ENCODE measurements around the gene GRM1. TPM values are rescaled to one million over a fixed set of nuclear protein-coding genes. Genes with fewer than 3 reads are reported as not detected.

Gene GRM1
- total and polyA plus RNA-seq, 2 donors (not counting 3 experiments of a cell fraction or from before 2014, with no cell fraction given) = 0.07 TPM; not detected in 1

GRCh38 chr6:146189131-146189530 is 160.3 kb downstream of the GRM1 start:
- H3K4me1 ChIP-seq (ENCODE audit: control insufficient read depth, extremely low read depth, insufficient read depth, low read length) = no peaks in the 10 kb centered on the region
- FAIRE-seq (no peak), DNase-seq (ENCODE audit: low read depth, low spot score) (no peak)
- BruUV-seq (replicated peaks) = no TSS peak
- H3K9me1 ChIP-seq (replicated peaks; ENCODE audit: control insufficient read depth, extremely low read depth, insufficient read depth, low read length) = no peaks in the 10 kb centered on the region
- H3K4me3 ChIP-seq (replicated peaks in 1 of 3; ENCODE audit: insufficient read depth in 1 of 3, low read depth in 1 of 3, low read length in 3 of 3) = no peak overlapping the region
- TF ChIP-seq POLR2A (IDR thresholded peaks at IDR 0.05; ENCODE audit: low read depth, low read length) (no peak), MYC (IDR thresholded peaks at IDR 0.05; ENCODE audit: low read depth, low read length) (no peak), GATA2 (IDR thresholded peaks at IDR 0.05; ENCODE audit: insufficient read depth, insufficient read length, low read depth, low read length) (no peak), CTCF (IDR thresholded peaks at IDR 0.05; ENCODE audit: extremely low read depth in 1 of 2, insufficient read depth in 1 of 2, low read depth in 1 of 2, low read length in 2 of 2) (no peak), POLR2AphosphoS5 (IDR thresholded peaks at IDR 0.05; ENCODE audit: insufficient read depth, low read depth, low read length) (no peak), EZH2 (IDR thresholded peaks at IDR 0.05; ENCODE audit: borderline replicate concordance, low read depth, low read length, severe bottlenecking) (no peak), FOS (IDR thresholded peaks at IDR 0.05; ENCODE audit: borderline replicate concordance, insufficient read depth, low read length) (no peak), JUN (IDR thresholded peaks at IDR 0.05; ENCODE audit: borderline replicate concordance, insufficient read depth, insufficient read length, low read depth) (no peak), MAX (IDR thresholded peaks at IDR 0.05; ENCODE audit: insufficient read depth, insufficient read length) (no peak)
- no peaks in the 10 kb centered on the region for H4K20me1 ChIP-seq (replicated peaks; ENCODE audit: control insufficient read depth, extremely low read depth, insufficient read depth, low read length)
- H3K79me2 ChIP-seq (ENCODE audit: control insufficient read depth, insufficient read depth, low read length) = no peaks in the 10 kb centered on the region
- no peaks in the 10 kb centered on the region for H3K36me3 ChIP-seq (ENCODE audit: control insufficient read depth in 2 of 2, extremely low read depth in 1 of 2, insufficient read depth in 2 of 2, low read length in 2 of 2)
- no peaks in the 10 kb centered on the region for H3K27me3 ChIP-seq (ENCODE audit: control insufficient read depth in 2 of 2, insufficient read depth in 2 of 2, low read length in 2 of 2)
- ChIA-PET CTCF (no interaction called here), POLR2A (no interaction called here)
- no peak overlapping the region for H2AFZ ChIP-seq (ENCODE audit: low read depth, low read length)
- no peak overlapping the region for H3K27ac ChIP-seq (ENCODE audit: insufficient read depth, low read depth, low read length)
- dilution Hi-C loops (cut with MboI; ENCODE audit: extremely low pct_ligation_motif_present, low sequenced_read_pairs) = no loop called here
- no peak overlapping the region for H3K9ac ChIP-seq (replicated peaks; ENCODE audit: extremely low read depth, insufficient read depth, low read length)
- intact Hi-C loops (cut with micrococcal nuclease) = no loop called here
- H3K4me2 ChIP-seq (ENCODE audit: insufficient read depth, low read length) = no peak overlapping the region
- no peaks in the 10 kb centered on the region for H3K9me3 ChIP-seq (replicated peaks; ENCODE audit: control insufficient read depth, insufficient read depth, low read length)

All from endothelial cell of umbilical vein (primary cell).